ENCODE results near the gene MIF. TPM values are rescaled to one million over a fixed set of nuclear protein-coding genes. Genes with fewer than 3 reads are reported as not detected.

MIF gene
- total and polyA plus RNA-seq, 2 of the 4 experiments (the other 2 are of a cell fraction) = 123 to 530 TPM

DNA sequence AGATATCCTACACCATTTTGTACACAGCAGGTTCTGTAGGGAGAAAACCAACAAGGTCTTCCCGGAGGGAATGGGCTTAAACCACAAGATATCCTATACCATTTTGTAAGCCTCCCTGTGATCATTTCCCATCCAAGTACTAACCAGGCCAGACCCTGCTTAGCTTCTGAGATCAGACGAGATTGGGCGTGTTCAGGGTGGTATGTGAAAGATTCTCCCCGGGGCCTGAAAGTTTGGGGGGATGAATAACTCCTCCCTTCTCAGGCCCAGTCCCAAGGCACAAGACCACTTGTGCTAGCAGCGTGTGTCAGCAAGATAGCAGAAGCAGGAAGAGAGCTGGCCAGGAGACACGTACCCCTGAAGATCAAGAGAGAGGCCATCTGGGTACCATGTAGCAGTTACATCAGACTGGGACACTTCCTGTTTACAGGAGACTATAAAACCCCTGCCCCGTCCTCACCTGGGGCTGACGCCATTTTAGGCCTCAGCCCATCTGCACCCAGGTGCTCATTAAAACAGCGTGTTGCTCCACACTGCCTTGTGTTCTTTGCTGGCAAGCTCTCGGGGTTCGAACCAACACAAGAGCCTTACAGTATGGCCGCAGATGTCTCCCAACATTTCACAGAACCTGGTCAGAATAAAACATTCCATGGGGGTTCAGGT, 17.3 kb downstream of the MIF start:
- Histone ChIP-seq H3K23ac (ENCODE audit: low read depth, low read length) (no peak overlapping the region), H3K9ac (ENCODE audit: low read depth, low read length) (no peak overlapping the region), H4K91ac (ENCODE audit: insufficient read depth, low read depth, low read length) (no peak overlapping the region), H3K79me1 (ENCODE audit: low read depth in 1 of 2, low read length in 2 of 2) (peaks cover 0 to 8% of the 10 kb centered on the region in 2 experiments; a peak in 2 of 4 replicates), H4K8ac (ENCODE audit: low read depth in 2 of 2, low read length in 2 of 2) (no peak overlapping the region), H4K5ac (ENCODE audit: low read depth, low read length) (no peak overlapping the region), H3K27me3 (ENCODE audit: control insufficient read depth, insufficient read depth, low read length) (no peaks in the 10 kb centered on the region), H3K14ac (replicated peaks; ENCODE audit: low read depth, low read length) (no peak overlapping the region), H2BK20ac (ENCODE audit: low read depth, low read length) (no peak overlapping the region), H2AK9ac (replicated peaks; ENCODE audit: low read depth, low read length, poor library complexity) (no peak overlapping the region), H3K4ac (ENCODE audit: low read depth, low read length) (no peak overlapping the region), H3K9me3 (ENCODE audit: control insufficient read depth, insufficient read depth, low read length) (no peaks in the 10 kb centered on the region), H2BK15ac (ENCODE audit: low read depth, low read length) (no peak overlapping the region), H3K56ac (ENCODE audit: extremely low read depth, insufficient read depth, low read length) (no peak overlapping the region), H3K4me1 (ENCODE audit: control insufficient read depth, insufficient read depth, low read length) (peaks cover 3% of the 10 kb centered on the region; the same call in 1 of the 2 replicates), H3K4me2 (ENCODE audit: low read depth, low read length) (no peak overlapping the region), H3K18ac (ENCODE audit: low read depth, low read length) (no peak overlapping the region), H3K27ac (ENCODE audit: insufficient read depth, low read length) (no peak overlapping the region), H3K9me1 (ENCODE audit: insufficient read depth, low read length) (no peaks in the 10 kb centered on the region; the same call in 1 of the 2 replicates), H3K4me3 (ENCODE audit: insufficient read depth, low read depth, low read length) (no peak overlapping the region), H3K36me3 (ENCODE audit: control insufficient read depth, insufficient read depth, low read length) (no peaks in the 10 kb centered on the region), H2BK5ac (ENCODE audit: low read depth, low read length, poor library complexity, severe bottlenecking) (no peak overlapping the region), H2AFZ (replicated peaks; ENCODE audit: low read length, poor library complexity) (no peak overlapping the region), H2AK5ac (ENCODE audit: low read depth, low read length) (no peak overlapping the region), H4K20me1 (ENCODE audit: insufficient read depth, low read length) (no peaks in the 10 kb centered on the region), H2BK120ac (ENCODE audit: low read depth, low read length) (no peak overlapping the region)
- dilution Hi-C loops (cut with HindIII; ENCODE audit: low sequenced_read_pairs, unreplicated experiment) = no loop called here
- TF ChIP-seq POLR2A (IDR thresholded peaks at IDR 0.05; ENCODE audit: low read depth, low read length) = no peak
- no peak for TF ChIP-seq RCOR1 (IDR thresholded peaks at IDR 0.05; ENCODE audit: insufficient replicate concordance, low read length)
- TF ChIP-seq BHLHE40 (IDR thresholded peaks at IDR 0.05; ENCODE audit: low read depth, low read length) = no peak
- TF ChIP-seq SMC3 (IDR thresholded peaks at IDR 0.05; ENCODE audit: low read depth, low read length) = no peak
- no peak for TF ChIP-seq CTCF (conservative IDR thresholded peaks at IDR 0.05; ENCODE audit: low read depth, low read length)
- no peak for TF ChIP-seq MAZ (IDR thresholded peaks at IDR 0.05; ENCODE audit: borderline replicate concordance, low read depth, low read length)
- no peak for TF ChIP-seq NFE2L2 (IDR thresholded peaks at IDR 0.05; ENCODE audit: low read depth, low read length)
- no peak for TF ChIP-seq RAD21 (IDR thresholded peaks at IDR 0.05; ENCODE audit: low read length)
- TF ChIP-seq ELK1 (IDR thresholded peaks at IDR 0.05; ENCODE audit: borderline replicate concordance, low read depth, low read length) = no peak
- no peak for TF ChIP-seq MXI1 (IDR thresholded peaks at IDR 0.05; ENCODE audit: borderline replicate concordance, low read depth, low read length)
- no peak for TF ChIP-seq RFX5 (IDR thresholded peaks at IDR 0.05; ENCODE audit: low read depth, low read length)
- TF ChIP-seq FOS (IDR thresholded peaks at IDR 0.05; ENCODE audit: low read depth, low read length) = no peak
- TF ChIP-seq, protein P1, sequence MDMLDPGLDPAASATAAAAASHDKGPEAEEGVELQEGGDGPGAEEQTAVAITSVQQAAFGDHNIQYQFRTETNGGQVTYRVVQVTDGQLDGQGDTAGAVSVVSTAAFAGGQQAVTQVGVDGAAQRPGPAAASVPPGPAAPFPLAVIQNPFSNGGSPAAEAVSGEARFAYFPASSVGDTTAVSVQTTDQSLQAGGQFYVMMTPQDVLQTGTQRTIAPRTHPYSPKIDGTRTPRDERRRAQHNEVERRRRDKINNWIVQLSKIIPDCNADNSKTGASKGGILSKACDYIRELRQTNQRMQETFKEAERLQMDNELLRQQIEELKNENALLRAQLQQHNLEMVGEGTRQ (IDR thresholded peaks at IDR 0.05; ENCODE audit: low read depth, low read length) = no peak
- POLR2A ChIA-PET (ENCODE audit: unreplicated experiment) = no interaction called here
- DNase-seq = no peak
- CTCF ChIA-PET = no interaction called here
- 100% methylated on average over 2 of the region's 12 CpGs; no CpG with 5 or more reads in 1 of the 2 experiments for WGBS, 2 experiments (ENCODE audit: extremely low coverage in 2 of 2, insufficient read length in 1 of 2)
- no peak for ATAC-seq (ENCODE audit: low read depth)
- intact Hi-C loops (cut with micrococcal nuclease) = no loop called here
- no TSS peak for BruUV-seq (replicated peaks)
- in situ Hi-C loops (cut with MboI; ENCODE audit: low sequenced_read_pairs) = no loop called here
